Right atrium auricular region (tissue), 2 donors: ENCODE data around the gene SLAMF8. TPM values are rescaled to one million over a fixed set of nuclear protein-coding genes. Genes with fewer than 3 reads are reported as not detected.

ENCODE experiments used
- DNase-seq: peaks from one replicate; pipeline ENCODE4 v3.0.0-alpha.2; 2019; ENCODE audit warnings: low spot score
- H3K27ac ChIP-seq, 2 donors: fragments of 200-600 bp; sonication (generic); 1 replicate in 1 of 2; 2 replicates in 1 of 2; pipeline ENCODE4 v1.5.1; 2016 to 2019
- H3K27me3 ChIP-seq, 2 donors: fragments of 200-600 bp; sonication (generic); one replicate each; pipeline versions ENCODE4 v1.5.1 to v1.6.0; 2017 to 2019
- H3K36me3 ChIP-seq: fragments of 200-600 bp; sonication (generic); one replicate; pipeline ENCODE4 v1.5.1; 2016
- H3K4me1 ChIP-seq, 2 donors: fragments of 200-600 bp; sonication (generic); one replicate each; pipeline versions ENCODE4 v1.5.1 to v1.6.0; 2017 to 2019
- H3K4me3 ChIP-seq, 2 donors: fragments of 200-600 bp; sonication (generic); 1 replicate in 1 of 2; 2 replicates in 1 of 2; pipeline ENCODE4 v1.5.1; 2017 to 2019; ENCODE audit warnings: mild to moderate bottlenecking in 1 of 2, moderate library complexity in 1 of 2
- H3K9me3 ChIP-seq, 2 donors: fragments of 200-600 bp; sonication (generic); one replicate each; pipeline ENCODE4 v1.5.1; 2019
- total RNA-seq, 2 donors: library from RNA; depleted of rRNA; stranded (reverse); fragments of >200 nt; gene quantifications; one replicate each; pipeline ENCODE4 v1.1.0, GENCODE V29; 2016
- TF ChIP-seq, protein P1 (sequence below), 2 donors: fragments of 200-600 bp; sonication (generic); IDR thresholded peaks; one replicate each; pipeline ENCODE4 v1.5.1; 2019; ENCODE audit warnings: antibody characterized with exemption in 2 of 2

The SLAMF8 gene
- total RNA-seq, 2 donors from 2014 or later = 1.0 to 4.2 TPM

DNA sequence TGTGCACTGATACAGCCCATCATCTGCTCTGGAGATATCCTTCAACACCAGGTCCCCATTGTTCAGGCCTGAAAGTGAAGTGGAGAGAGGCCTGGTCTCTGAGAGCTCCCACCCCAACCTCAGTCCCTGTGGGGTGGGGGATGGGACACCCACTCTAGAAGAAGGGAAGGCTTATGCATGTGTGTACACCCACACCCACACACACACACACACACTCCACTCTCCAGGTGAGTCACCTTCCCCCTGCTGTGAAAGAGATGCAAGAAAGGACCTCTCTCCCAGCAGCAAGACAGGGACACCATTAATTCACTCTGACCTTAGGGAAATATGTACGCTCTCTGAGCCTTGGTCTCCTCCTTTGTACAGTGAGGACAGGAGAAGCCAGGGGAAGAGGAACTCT, 29.9 kb downstream of the SLAMF8 start:
- peak overlapping the region in 1 of 2 donors; percentile 99 for H3K27ac ChIP-seq
- no peak for DNase-seq

DNA sequence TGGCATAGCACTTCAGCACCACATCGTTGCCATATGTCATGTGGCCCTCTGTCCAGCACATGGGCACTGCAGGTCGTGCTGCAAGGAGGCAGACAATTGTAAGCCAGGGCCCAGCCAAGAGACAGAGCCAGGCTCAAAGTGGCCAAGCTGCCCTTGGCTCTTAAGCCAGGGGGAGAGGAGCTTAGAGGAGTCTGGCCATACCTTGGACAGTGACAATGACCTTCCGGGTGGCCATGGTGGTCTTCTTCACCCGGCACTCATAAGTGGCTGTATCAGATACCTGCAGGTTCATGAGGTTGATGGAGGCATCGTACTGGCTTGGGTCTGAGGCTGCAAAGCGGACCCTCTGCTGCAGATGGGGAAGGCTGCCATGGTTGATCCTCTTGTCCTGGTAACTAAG, 31.2 kb downstream of the SLAMF8 start:
- Histone ChIP-seq H3K27ac (no peak overlapping the region), H3K27me3 (no peaks in the 10 kb centered on the region), H3K36me3 (no peaks in the 10 kb centered on the region), H3K4me3 (no peak overlapping the region), H3K9me3 (no peaks in the 10 kb centered on the region), H3K4me1 (peaks cover 0 to 25% of the 10 kb centered on the region in 2 donors)
- DNase-seq = no peak
- TF ChIP-seq, protein P1, sequence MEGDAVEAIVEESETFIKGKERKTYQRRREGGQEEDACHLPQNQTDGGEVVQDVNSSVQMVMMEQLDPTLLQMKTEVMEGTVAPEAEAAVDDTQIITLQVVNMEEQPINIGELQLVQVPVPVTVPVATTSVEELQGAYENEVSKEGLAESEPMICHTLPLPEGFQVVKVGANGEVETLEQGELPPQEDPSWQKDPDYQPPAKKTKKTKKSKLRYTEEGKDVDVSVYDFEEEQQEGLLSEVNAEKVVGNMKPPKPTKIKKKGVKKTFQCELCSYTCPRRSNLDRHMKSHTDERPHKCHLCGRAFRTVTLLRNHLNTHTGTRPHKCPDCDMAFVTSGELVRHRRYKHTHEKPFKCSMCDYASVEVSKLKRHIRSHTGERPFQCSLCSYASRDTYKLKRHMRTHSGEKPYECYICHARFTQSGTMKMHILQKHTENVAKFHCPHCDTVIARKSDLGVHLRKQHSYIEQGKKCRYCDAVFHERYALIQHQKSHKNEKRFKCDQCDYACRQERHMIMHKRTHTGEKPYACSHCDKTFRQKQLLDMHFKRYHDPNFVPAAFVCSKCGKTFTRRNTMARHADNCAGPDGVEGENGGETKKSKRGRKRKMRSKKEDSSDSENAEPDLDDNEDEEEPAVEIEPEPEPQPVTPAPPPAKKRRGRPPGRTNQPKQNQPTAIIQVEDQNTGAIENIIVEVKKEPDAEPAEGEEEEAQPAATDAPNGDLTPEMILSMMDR (IDR thresholded peaks at IDR 0.05) = no peak

More for the DNA sequence above, 29.9 kb downstream of the SLAMF8 start:
- Histone ChIP-seq H3K4me3 (no peak overlapping the region), H3K36me3 (no peaks in the 10 kb centered on the region), H3K9me3 (no peaks in the 10 kb centered on the region), H3K4me1 (peaks cover 0 to 25% of the 10 kb centered on the region in 2 donors), H3K27me3 (no peaks in the 10 kb centered on the region)
- TF ChIP-seq, protein P1 (IDR thresholded peaks at IDR 0.05) = no peak

DNA sequence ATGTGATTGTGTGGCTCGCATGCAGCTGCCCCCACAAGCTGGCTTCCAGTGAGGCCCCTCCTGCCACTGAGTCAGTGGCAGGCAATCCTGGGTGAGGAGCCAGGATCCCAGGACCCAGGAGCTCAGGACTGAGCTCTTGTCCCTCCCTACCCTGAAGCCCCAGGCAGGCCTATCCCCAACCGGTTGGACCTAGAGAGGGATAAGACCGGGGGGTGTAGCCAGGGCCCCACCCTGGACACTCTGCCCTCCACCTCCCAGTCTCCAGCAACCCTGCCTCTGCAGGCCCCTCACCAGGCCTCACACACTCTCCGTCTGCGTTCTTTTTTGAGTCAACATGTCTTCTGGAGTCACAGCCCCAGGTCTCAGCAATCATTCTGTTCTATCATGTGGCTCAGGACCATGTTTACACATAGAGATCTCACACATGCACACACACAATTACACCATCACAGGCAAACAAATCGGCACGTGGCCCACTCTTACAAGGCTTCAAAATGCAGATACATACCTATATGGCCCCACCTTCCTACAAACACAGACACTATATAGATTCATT, 33.2 kb downstream of the SLAMF8 start:
- TF ChIP-seq, protein P1 (IDR thresholded peaks at IDR 0.05) = no peak
- H3K4me3 ChIP-seq = no peak overlapping the region
- no peaks in the 10 kb centered on the region for H3K9me3 ChIP-seq
- no peaks in the 10 kb centered on the region for H3K36me3 ChIP-seq
- H3K27me3 ChIP-seq = no peaks in the 10 kb centered on the region
- no peak for DNase-seq
- H3K27ac ChIP-seq = peak overlapping the region in 1 of 2 donors; percentile 62
- peaks cover 0 to 14% of the 10 kb centered on the region in 2 donors for H3K4me1 ChIP-seq

DNA sequence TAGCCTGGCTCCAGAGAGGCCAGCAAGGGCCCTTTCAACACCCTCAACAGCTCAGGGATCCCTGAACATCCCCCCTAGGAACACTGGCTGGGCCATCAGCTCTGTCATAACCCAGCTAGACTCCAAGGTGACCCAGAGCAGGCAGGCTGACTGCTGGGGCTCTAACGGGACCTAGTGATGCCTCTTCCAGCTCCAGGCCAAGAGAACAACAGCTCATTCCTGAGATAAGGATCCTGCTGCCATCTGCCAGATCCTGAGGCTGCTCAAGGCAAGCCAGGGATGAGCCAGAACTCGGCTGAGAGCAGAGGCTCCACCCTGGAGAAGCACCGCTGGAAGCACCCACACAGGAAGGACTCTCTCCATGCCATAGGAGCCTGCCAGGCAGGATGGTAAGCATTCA, 33.8 kb downstream of the SLAMF8 start:
- Histone ChIP-seq H3K4me1 (peaks cover 0 to 9% of the 10 kb centered on the region in 2 donors), H3K27me3 (no peaks in the 10 kb centered on the region), H3K36me3 (no peaks in the 10 kb centered on the region), H3K27ac (peak overlapping the region in 1 of 2 donors; percentile 62), H3K9me3 (no peaks in the 10 kb centered on the region), H3K4me3 (no peak overlapping the region)
- TF ChIP-seq, protein P1 (IDR thresholded peaks at IDR 0.05) = no peak
- no peak for DNase-seq

DNA sequence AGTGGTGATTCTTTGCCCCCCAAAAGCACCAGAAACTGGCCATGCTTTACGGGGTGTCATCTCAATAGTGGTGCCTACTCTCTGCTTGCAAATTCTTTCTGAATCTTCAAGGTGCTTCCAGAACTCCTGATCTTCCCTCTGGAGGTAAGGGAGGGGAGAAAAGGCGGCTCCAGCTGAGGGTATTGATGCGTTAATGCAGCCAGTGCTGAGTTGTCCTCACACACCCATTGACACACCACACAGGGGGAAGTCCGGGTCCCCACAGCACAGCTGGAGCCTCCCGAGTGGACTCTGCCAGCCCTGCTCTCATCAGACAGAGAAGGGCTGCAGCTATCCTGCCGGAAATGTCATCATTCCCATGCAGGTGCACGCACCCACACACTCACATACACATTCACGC, 34.5 kb downstream of the SLAMF8 start:
- no peaks in the 10 kb centered on the region for H3K9me3 ChIP-seq
- H3K27ac ChIP-seq = no peak overlapping the region
- no peak overlapping the region for H3K4me3 ChIP-seq
- H3K4me1 ChIP-seq = peaks cover 0 to 6% of the 10 kb centered on the region in 2 donors
- TF ChIP-seq, protein P1 (IDR thresholded peaks at IDR 0.05) = no peak
- H3K27me3 ChIP-seq = no peaks in the 10 kb centered on the region
- no peak for DNase-seq
- H3K36me3 ChIP-seq = no peaks in the 10 kb centered on the region

DNA sequence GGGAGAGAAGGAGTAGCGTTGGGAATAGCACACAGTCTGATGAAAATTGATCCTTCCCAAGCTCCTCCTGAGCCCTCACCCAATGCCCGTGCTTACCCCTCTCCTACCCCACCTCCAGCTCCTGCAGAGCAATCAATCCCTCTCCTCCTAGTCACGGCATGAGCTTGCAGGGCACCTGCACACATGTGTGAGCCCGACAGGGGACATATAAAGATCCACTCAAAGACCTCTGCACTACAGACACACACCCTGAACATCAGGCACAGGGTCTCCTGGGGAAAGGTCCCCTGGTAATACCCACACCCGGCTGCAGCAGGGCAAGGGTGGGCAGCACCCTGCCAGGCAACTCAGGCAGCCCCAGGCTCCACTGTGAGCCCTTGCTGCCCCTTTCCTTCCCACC, 35.4 kb downstream of the SLAMF8 start:
- TF ChIP-seq, protein P1 (IDR thresholded peaks at IDR 0.05) = no peak
- no peak overlapping the region for H3K4me3 ChIP-seq
- DNase-seq = no peak

More for the DNA sequence above, 35.4 kb downstream of the SLAMF8 start:
- Histone ChIP-seq H3K27me3 (no peaks in the 10 kb centered on the region), H3K27ac (no peak overlapping the region), H3K36me3 (no peaks in the 10 kb centered on the region), H3K9me3 (no peaks in the 10 kb centered on the region), H3K4me1 (peaks cover 0 to 6% of the 10 kb centered on the region in 2 donors)
